K562 (cell line): ENCODE data around the gene CALY. TPM values are rescaled to one million over a fixed set of nuclear protein-coding genes. Genes with fewer than 3 reads are reported as not detected.

Source experiments
- ATAC-seq: fragments of 200-7000 bp; cut with Tn5 transposase; 3 replicates; pipeline ENCODE4 v1.9.1; 2020; ENCODE audit warnings: moderate library complexity
- BruUV-seq: library from RNA; stranded (reverse); fragments of 400-500 nt; replicated peaks from 2 replicates; lab custom pipeline; 2021; lab: Mats Ljungman, UMichigan
- CTCF ChIA-PET: fragments of 300-600 bp; formaldehyde crosslinking; extraction: SDS; loops from one replicate; lab custom pipeline; 2021; ENCODE audit warnings: low intra/inter-chr PET ratio; lab: Yijun Ruan, JAX
- POLR2A ChIA-PET: fragments of 300-600, 350-650 bp; sonication (Branson Sonifier 250); formaldehyde crosslinking; extraction: SDS; loops from one replicate; lab custom pipeline; 2021; ENCODE audit warnings: antibody characterized with exemption, inconsistent platforms; lab: Yijun Ruan, JAX
- DNase-seq, 4 experiments: peaks; one replicate each; pipeline versions ENCODE4 v3.0.0 to v3.0.0-alpha.2; 2011 to 2018; ENCODE audit warnings: low spot score in 3 of 4, mixed read lengths in 3 of 4; ENCODE audit errors: extremely low read depth in 1 of 4
- FAIRE-seq: peaks from 2 replicates; lab custom pipeline; 2011; peaks lifted over from hg19 to GRCh38; lab: Jason Lieb, UNC
- H2AFZ ChIP-seq: 2 replicates; pipeline ENCODE4 v1.6.0; 2011; ENCODE audit warnings: low read depth, low read length, control low read depth, inconsistent platforms
- H3K27ac ChIP-seq: fragments of 200-600 bp; 3 replicates; pipeline ENCODE4 v1.8.0; 2011; ENCODE audit warnings: low read depth, mild to moderate bottlenecking, control low read depth, inconsistent platforms, low read length, moderate library complexity, mixed read lengths; ENCODE audit errors: extremely low read depth
- H3K27me3 ChIP-seq, 2 experiments: fragments of 300-600 bp in 1 of 2; 2 replicates in 1 of 2; 3 replicates in 1 of 2; pipeline versions ENCODE4 v1.6.0 to v1.8.0; 2011; ENCODE audit warnings: inconsistent platforms in 2 of 2, low read length in 2 of 2, mild to moderate bottlenecking in 1 of 2, mixed read lengths in 1 of 2, moderate library complexity in 1 of 2; ENCODE audit not compliant: control insufficient read depth in 2 of 2, insufficient read depth in 2 of 2
- H3K36me3 ChIP-seq: fragments of 300-600 bp; 3 replicates; pipeline ENCODE4 v1.8.0; 2011; ENCODE audit warnings: mild to moderate bottlenecking, low read length, inconsistent platforms; ENCODE audit not compliant: control insufficient read depth, insufficient read depth
- H3K4me1 ChIP-seq, 2 experiments: fragments of 200-600 bp in 1 of 2; replicated peaks in 1 of 2; 2 replicates in 1 of 2; 3 replicates in 1 of 2; pipeline versions ENCODE4 v1.5.1 to v1.8.0; 2011; ENCODE audit warnings: inconsistent platforms in 2 of 2, low read length in 2 of 2, mild to moderate bottlenecking in 1 of 2, mixed read lengths in 1 of 2, moderate library complexity in 1 of 2; ENCODE audit not compliant: control insufficient read depth in 2 of 2, insufficient read depth in 2 of 2
- H3K4me2 ChIP-seq: 2 replicates; pipeline ENCODE4 v1.6.1; 2011; ENCODE audit warnings: low read length, control low read depth, inconsistent platforms, mixed read lengths; ENCODE audit not compliant: insufficient read depth
- H3K4me3 ChIP-seq: fragments of 200-600 bp; sonication (generic), shearing (Covaris generic); 2 replicates; pipeline ENCODE4 v1.5.1; 2016; ENCODE audit warnings: control low read depth, inconsistent platforms
- H3K79me2 ChIP-seq: fragments of 200-600 bp; 3 replicates; pipeline ENCODE4 v1.8.0; 2011; ENCODE audit warnings: low read length, inconsistent platforms; ENCODE audit not compliant: control insufficient read depth, insufficient read depth
- H3K9ac ChIP-seq, 2 experiments: 2 replicates each; pipeline versions ENCODE4 v1.6.0 to v1.6.1; 2011; ENCODE audit warnings: low read depth in 2 of 2, low read length in 2 of 2, control low read depth in 1 of 2, inconsistent platforms in 1 of 2, mild to moderate bottlenecking in 1 of 2, mixed read lengths in 1 of 2; ENCODE audit not compliant: insufficient read depth in 1 of 2
- H3K9me1 ChIP-seq: one replicate; pipeline ENCODE4 v1.6.0; 2011; ENCODE audit warnings: inconsistent platforms, mild to moderate bottlenecking, low read length, moderate library complexity; ENCODE audit not compliant: control insufficient read depth, insufficient read depth
- H3K9me3 ChIP-seq: replicated peaks from 2 replicates; pipeline ENCODE4 v1.5.1; 2011; ENCODE audit warnings: low read depth, low read length, inconsistent platforms; ENCODE audit not compliant: control insufficient read depth, insufficient read depth
- H4K20me1 ChIP-seq: replicated peaks from 2 replicates; pipeline ENCODE4 v1.6.1; 2011; ENCODE audit warnings: low read length, inconsistent platforms, mixed read lengths; ENCODE audit not compliant: control insufficient read depth, insufficient read depth
- ELF1 ChIP-seq: fragments of 200-800 bp; sonication (Bioruptor generic); IDR thresholded peaks from 2 replicates; pipeline ENCODE4 v1.6.1; 2016; ENCODE audit warnings: missing genetic modification characterization, missing compliant biosample characterization
- MECOM ChIP-seq: fragments of 250-450 bp; sonication (Bioruptor Pico); IDR thresholded peaks from 2 replicates; pipeline ENCODE4 v1.8.0; 2022; ENCODE audit warnings: inconsistent platforms
- POLR2G ChIP-seq: fragments of 200-400 bp; formaldehyde crosslinking; IDR thresholded peaks from 2 replicates; pipeline ENCODE4 v1.6.1; 2017; ENCODE audit warnings: low read depth, mild to moderate bottlenecking, antibody characterized with exemption, low read length, moderate library complexity
- RAD51 ChIP-seq: fragments of 450-650 bp; IDR thresholded peaks from 2 replicates; pipeline ENCODE4 v1.7.1; 2016; ENCODE audit warnings: low read depth, mild to moderate bottlenecking, borderline replicate concordance
- RBFOX2 ChIP-seq: fragments of 200-400 bp; formaldehyde crosslinking; IDR thresholded peaks from 2 replicates; pipeline ENCODE4 v1.6.1; 2017; ENCODE audit warnings: low read depth, mild to moderate bottlenecking, low read length, moderate library complexity
- ZFX ChIP-seq: sonication (generic); formaldehyde crosslinking; IDR thresholded peaks from 2 replicates; pipeline ENCODE4 v1.8.0; 2022; ENCODE audit warnings: mild to moderate bottlenecking, missing genetic modification reagents, moderate library complexity
- WGBS: fragments of 100-300 bp; shearing (Covaris generic); methylation state at CpG from one replicate; pipeline ENCODE4 v1.1.6; 2016; ENCODE audit warnings: low coverage, mixed read lengths; ENCODE audit not compliant: insufficient coverage; ENCODE audit errors: missing lambda C conversion rate; 5-methylcytosine and 5-hydroxymethylcytosine counted together
- in situ Hi-C: fragments of 300-500 bp; cut with MboI; formaldehyde crosslinking; loops from 4 replicates; pipeline ENCODE4 v1.15.0; 2018; ENCODE audit warnings: inconsistent platforms, mixed read lengths
- intact Hi-C: fragments of 100-400 bp; cut with micrococcal nuclease; formaldehyde crosslinking; loops from 2 replicates; pipeline ENCODE4 v1.14.2; 2022
- polyA plus RNA-seq, 8 experiments: library from polyadenylated mRNA; depleted of rRNA in 4 of 8; stranded (reverse) in 5 of 8; unstranded in 3 of 8; fragments of >200 nt; fragmentation: Nextera tagmentation in 2 of 8; fragmentation: Illumina TruSeq in 1 of 8; extraction: Ambion mirVana in 2 of 8; extraction: Trizol in 1 of 8; gene quantifications; 2 replicates each; pipeline versions ENCODE4 v1.2.1 to v1.2.3, GENCODE V29; 2011 to 2014; ENCODE audit warnings: inconsistent platforms in 1 of 8, missing spikeins in 1 of 8
- total RNA-seq, 7 experiments: library from RNA; depleted of rRNA in 6 of 7; stranded (reverse); fragments of >200 nt in 6 of 7; fragmentation: Illumina TruSeq in 2 of 7; extraction: Trizol in 2 of 7; gene quantifications; 2 replicates each; pipeline versions ENCODE4 v1.2.1 to v1.2.3, GENCODE V29; 2011 to 2021; ENCODE audit warnings: low replicate concordance in 1 of 7
- TF ChIP-seq, protein P1 (sequence below): fragments of 250-450 bp; sonication (Bioruptor Pico); IDR thresholded peaks from 2 replicates; pipeline ENCODE4 v1.8.0; 2021; ENCODE audit warnings: moderate library complexity, mild to moderate bottlenecking, inconsistent platforms

Gene CALY
- total and polyA plus RNA-seq, 9 of the 15 experiments (the other 6 are each of a cell fraction or from before 2014, with no cell fraction given) = not detected

- in situ Hi-C loops (no loop called here), intact Hi-C loops (no loop called here)
- peaks cover 63% of the 10 kb centered on the region; the same call in 2 of the 3 replicates for H3K36me3 ChIP-seq
- H3K9ac ChIP-seq = peak overlapping the region in 1 of 2 experiments; percentile 35; a peak in 1 of 4 replicates
- H3K27ac ChIP-seq = no peak overlapping the region
- ATAC-seq (no peak), FAIRE-seq (no peak), DNase-seq (no peak)
- no peak overlapping the region for H3K4me3 ChIP-seq
- TF ChIP-seq RBFOX2 = 0 out of 2 replicates have a peak, but pooled peaks have one; percentile 37
- TF ChIP-seq MECOM = no peak
- H2AFZ ChIP-seq = no peak overlapping the region
- no peaks in the 10 kb centered on the region for H3K27me3 ChIP-seq
- no peaks in the 10 kb centered on the region for H3K79me2 ChIP-seq
- no peak overlapping the region for H3K4me2 ChIP-seq
- BruUV-seq = no TSS peak
- H3K4me1 ChIP-seq = peaks cover 10 to 15% of the 10 kb centered on the region in 2 experiments
- 84% methylated on average over 16 of the region's 29 CpGs for WGBS
- H3K9me1 ChIP-seq = no peaks in the 10 kb centered on the region
- ChIA-PET CTCF (no interaction called here), POLR2A (no interaction called here)
- H4K20me1 ChIP-seq = 0 out of 2 replicates have a peak, but pooled peaks cover 3% of the 10 kb centered on the region
- H3K9me3 ChIP-seq = no peaks in the 10 kb centered on the region
Observed at GRCh38 chr10:133364645-133365431, 28.1 kb upstream of the CALY start.

DNA sequence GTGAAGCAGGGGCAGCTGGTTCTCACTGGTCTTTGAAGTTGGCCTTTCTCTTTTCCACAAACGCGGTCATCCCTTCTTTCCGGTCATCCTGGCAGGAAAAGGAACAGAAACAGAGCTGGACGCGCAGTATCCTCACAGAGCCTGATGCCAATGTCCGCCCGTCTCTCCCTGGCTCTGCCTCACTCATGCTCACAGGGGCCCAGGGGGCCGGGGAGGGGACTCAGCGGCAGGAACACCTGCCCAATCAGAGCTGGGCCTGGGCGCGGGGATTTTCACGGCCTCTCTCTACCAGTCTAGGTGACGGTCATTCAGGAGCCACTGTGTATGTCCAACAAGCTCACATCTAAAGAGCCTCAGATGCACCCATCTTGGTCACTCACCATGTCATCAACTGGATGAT, 26.1 kb upstream of the CALY start:
- Histone ChIP-seq H3K9ac (peak overlapping the region in 1 of 2 experiments; percentile 26; a peak in 1 of 4 replicates), H3K27me3 (no peaks in the 10 kb centered on the region), H4K20me1 (0 out of 2 replicates have a peak, but pooled peaks cover 3% of the 10 kb centered on the region), H3K4me1 (peaks cover 15 to 32% of the 10 kb centered on the region in 2 experiments), H3K9me3 (no peaks in the 10 kb centered on the region), H3K4me2 (no peak overlapping the region), H3K79me2 (no peaks in the 10 kb centered on the region), H3K36me3 (peaks cover 45% of the 10 kb centered on the region; the same call in 2 of the 3 replicates), H3K27ac (no peak overlapping the region), H2AFZ (no peak overlapping the region), H3K4me3 (no peak overlapping the region), H3K9me1 (no peaks in the 10 kb centered on the region)
- intact Hi-C loops (no loop called here), in situ Hi-C loops (no loop called here)
- ChIA-PET CTCF (no interaction called here), POLR2A (interaction anchor here (1.0 kb wide), 1 partner anchor 10 kb away, joined by 6 read pairs; the partner anchor contains the start of gene ECHS1)
- no TSS peak for BruUV-seq
- no peak for FAIRE-seq
- no peak for TF ChIP-seq ELF1 (tag)
- 0 out of 2 replicates have a peak, but pooled peaks have one; percentile 16 for TF ChIP-seq POLR2G
- TF ChIP-seq ZFX (CRISPR knock-in tag) = no peak
- TF ChIP-seq RAD51 = no peak
- TF ChIP-seq, protein P1, sequence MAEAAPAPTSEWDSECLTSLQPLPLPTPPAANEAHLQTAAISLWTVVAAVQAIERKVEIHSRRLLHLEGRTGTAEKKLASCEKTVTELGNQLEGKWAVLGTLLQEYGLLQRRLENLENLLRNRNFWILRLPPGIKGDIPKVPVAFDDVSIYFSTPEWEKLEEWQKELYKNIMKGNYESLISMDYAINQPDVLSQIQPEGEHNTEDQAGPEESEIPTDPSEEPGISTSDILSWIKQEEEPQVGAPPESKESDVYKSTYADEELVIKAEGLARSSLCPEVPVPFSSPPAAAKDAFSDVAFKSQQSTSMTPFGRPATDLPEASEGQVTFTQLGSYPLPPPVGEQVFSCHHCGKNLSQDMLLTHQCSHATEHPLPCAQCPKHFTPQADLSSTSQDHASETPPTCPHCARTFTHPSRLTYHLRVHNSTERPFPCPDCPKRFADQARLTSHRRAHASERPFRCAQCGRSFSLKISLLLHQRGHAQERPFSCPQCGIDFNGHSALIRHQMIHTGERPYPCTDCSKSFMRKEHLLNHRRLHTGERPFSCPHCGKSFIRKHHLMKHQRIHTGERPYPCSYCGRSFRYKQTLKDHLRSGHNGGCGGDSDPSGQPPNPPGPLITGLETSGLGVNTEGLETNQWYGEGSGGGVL (CRISPR knock-in tag) = no peak
- DNase-seq = no peak
- 100% methylated on average over 2 of the region's 13 CpGs for WGBS
- no peak for ATAC-seq
